Measurements from ENCODE around the gene TLL1. TPM values are rescaled to one million over a fixed set of nuclear protein-coding genes. Genes with fewer than 3 reads are reported as not detected.

The TLL1 gene
- polyA plus RNA-seq, 3 donors: not detected

- H3K9me3 ChIP-seq (replicated peaks in 1 of 2; ENCODE audit: control insufficient read depth in 1 of 2, insufficient read depth in 1 of 2, low read length in 2 of 2): no peaks in the 10 kb centered on the region
- H3K4me3 Mint-ChIP-seq: no peak overlapping the region
- intact Hi-C loops (cut with micrococcal nuclease): no loop called here
These were observed 205.3 kb downstream of the TLL1 start for GRCh38 chr4:166078383-166078782.

DNA sequence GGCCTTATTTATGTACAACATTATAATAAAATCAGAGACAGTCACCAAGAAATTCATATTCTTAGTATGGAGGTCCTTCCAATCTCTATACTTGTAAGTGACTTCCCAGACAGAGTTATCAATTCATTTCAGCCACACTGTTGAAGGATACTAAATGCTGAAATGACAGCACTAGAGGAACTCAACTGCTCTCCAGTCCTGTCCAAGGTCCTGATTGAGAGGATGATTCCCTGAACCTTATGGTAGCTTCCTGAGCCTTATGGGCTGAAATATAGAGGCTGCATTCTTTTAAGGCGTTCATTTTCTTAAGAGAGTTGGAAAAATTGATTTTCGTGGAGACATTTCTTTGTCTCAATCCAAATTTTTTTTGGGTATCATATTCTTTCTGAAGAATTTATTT lies 205.9 kb downstream of the TLL1 start:
- Histone ChIP-seq H3K36me3 (replicated peaks in 1 of 2; ENCODE audit: control insufficient read depth in 1 of 2, insufficient read depth in 2 of 2, low read length in 2 of 2) (no peaks in the 10 kb centered on the region), H3K27me3 (ENCODE audit: control insufficient read depth in 2 of 2, insufficient read depth in 2 of 2, low read length in 2 of 2) (no peaks in the 10 kb centered on the region), H3K79me2 (ENCODE audit: insufficient read depth, low read length) (no peaks in the 10 kb centered on the region), H3K4me3 (replicated peaks in 1 of 3; ENCODE audit: low read depth in 2 of 3, low read length in 3 of 3) (no peak overlapping the region), H4K20me1 (ENCODE audit: insufficient read depth, low read length) (no peaks in the 10 kb centered on the region), H3K9ac (ENCODE audit: insufficient read depth, low read length, poor library complexity, severe bottlenecking) (no peak overlapping the region), H2AFZ (ENCODE audit: insufficient read depth, low read depth, low read length, poor library complexity, severe bottlenecking) (no peak overlapping the region), H3K4me1 (ENCODE audit: control insufficient read depth in 1 of 2, insufficient read depth in 2 of 2, low read length in 2 of 2) (no peaks in the 10 kb centered on the region), H3K4me2 (replicated peaks; ENCODE audit: extremely low read depth, low read length, poor library complexity, severe bottlenecking) (no peak overlapping the region), H3K9me3 (replicated peaks in 1 of 2; ENCODE audit: control insufficient read depth in 1 of 2, insufficient read depth in 1 of 2, low read length in 2 of 2) (no peaks in the 10 kb centered on the region), H3K27ac (ENCODE audit: low read depth in 1 of 2, low read length in 2 of 2) (no peak overlapping the region)
- H3K4me1 Mint-ChIP-seq: no peaks in the 10 kb centered on the region
- peaks cover 0 to 2% (median 0%) of the 10 kb centered on the region in 3 donors for H3K27me3 Mint-ChIP-seq (ENCODE audit: low read depth in 3 of 3)
- H3K36me3 Mint-ChIP-seq: no peaks in the 10 kb centered on the region
- no peak for TF ChIP-seq CTCF (IDR thresholded peaks at IDR 0.05)
- no peak overlapping the region for H3K4me3 Mint-ChIP-seq
- no peak overlapping the region for H3K27ac Mint-ChIP-seq
- intact Hi-C loops (cut with micrococcal nuclease): no loop called here
- DNase-seq: no peak
- H3K9me3 Mint-ChIP-seq: peaks cover 0 to 2% (median 0%) of the 10 kb centered on the region in 7 donors
- 100% methylated on average over 1 of the region's 2 CpGs for WGBS (ENCODE audit: insufficient coverage)

More at GRCh38 chr4:166078383-166078782, 205.3 kb downstream of the TLL1 start:
- Histone ChIP-seq H3K4me2 (replicated peaks; ENCODE audit: extremely low read depth, low read length, poor library complexity, severe bottlenecking) (no peak overlapping the region), H3K4me1 (ENCODE audit: control insufficient read depth in 1 of 2, insufficient read depth in 2 of 2, low read length in 2 of 2) (no peaks in the 10 kb centered on the region), H3K27ac (ENCODE audit: low read depth in 1 of 2, low read length in 2 of 2) (no peak overlapping the region), H4K20me1 (ENCODE audit: insufficient read depth, low read length) (no peaks in the 10 kb centered on the region), H3K27me3 (ENCODE audit: control insufficient read depth in 2 of 2, insufficient read depth in 2 of 2, low read length in 2 of 2) (no peaks in the 10 kb centered on the region), H3K4me3 (replicated peaks in 1 of 3; ENCODE audit: low read depth in 2 of 3, low read length in 3 of 3) (no peak overlapping the region), H2AFZ (ENCODE audit: insufficient read depth, low read depth, low read length, poor library complexity, severe bottlenecking) (no peak overlapping the region), H3K9ac (ENCODE audit: insufficient read depth, low read length, poor library complexity, severe bottlenecking) (no peak overlapping the region), H3K79me2 (ENCODE audit: insufficient read depth, low read length) (no peaks in the 10 kb centered on the region), H3K36me3 (replicated peaks in 1 of 2; ENCODE audit: control insufficient read depth in 1 of 2, insufficient read depth in 2 of 2, low read length in 2 of 2) (no peaks in the 10 kb centered on the region)
- Mint-ChIP-seq H3K9me3 (peaks cover 0 to 2% (median 0%) of the 10 kb centered on the region in 7 donors), H3K27ac (no peak overlapping the region), H3K4me1 (no peaks in the 10 kb centered on the region), H3K27me3 (ENCODE audit: low read depth in 3 of 3) (peaks cover 0 to 2% (median 0%) of the 10 kb centered on the region in 3 donors), H3K36me3 (no peaks in the 10 kb centered on the region)
- DNase-seq: no peak
- WGBS (ENCODE audit: insufficient coverage): no CpG with 5 or more reads among the region's 3 CpGs
- TF ChIP-seq CTCF (IDR thresholded peaks at IDR 0.05): no peak

All from CD14-positive monocyte (primary cell).